Stimulated activated naive CD4-positive, alpha-beta T cell (primary cell): ENCODE results near the gene FTH1.

Experiments used
- DNase-seq, 6 experiments: peaks; one replicate each; lab custom pipeline; 2025; lab: John Stamatoyannopoulos, UW

The FTH1 gene

DNA sequence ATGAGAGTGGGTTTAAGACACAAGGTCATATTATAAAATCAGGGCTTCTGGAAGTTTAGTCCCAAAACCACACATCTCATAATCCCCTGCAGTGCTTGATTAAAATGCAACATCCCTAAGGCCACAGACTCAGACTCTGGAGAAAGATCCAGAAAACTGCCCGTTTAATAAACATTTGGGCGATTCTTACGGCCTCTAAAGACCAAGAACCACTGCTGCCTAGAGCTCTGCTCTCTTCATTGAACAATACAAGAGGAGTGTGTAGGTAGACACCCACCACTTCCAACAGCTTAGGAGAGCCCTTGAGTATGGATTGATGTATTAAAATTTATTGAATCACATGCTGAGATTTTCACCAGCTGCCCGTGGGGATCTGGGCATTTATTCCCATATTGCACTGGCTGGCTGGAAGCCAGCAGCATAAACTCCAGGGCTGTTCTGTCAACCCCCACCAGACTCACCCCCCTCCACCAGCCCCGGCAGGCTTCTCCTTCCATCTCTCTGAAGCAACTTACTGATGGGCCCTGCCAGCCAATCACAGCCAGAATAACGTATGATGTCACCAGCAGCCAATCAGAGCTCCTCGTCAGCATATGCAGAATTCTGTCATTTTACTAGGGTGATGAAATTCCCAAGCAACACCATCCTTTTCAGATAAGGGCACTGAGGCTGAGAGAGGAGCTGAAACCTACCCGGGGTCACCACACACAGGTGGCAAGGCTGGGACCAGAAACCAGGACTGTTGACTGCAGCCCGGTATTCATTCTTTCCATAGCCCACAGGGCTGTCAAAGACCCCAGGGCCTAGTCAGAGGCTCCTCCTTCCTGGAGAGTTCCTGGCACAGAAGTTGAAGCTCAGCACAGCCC is 18.0 kb downstream of the FTH1 start:
- DNase-seq, result no peak

GRCh38 chr11:61948505-61948904 is 18.9 kb downstream of the FTH1 start:
- DNase-seq, result no peak

GRCh38 chr11:61947486-61948210 is 19.8 kb downstream of the FTH1 start:
- peak; percentile 12 to 53 (median 40) for DNase-seq

- no peak for DNase-seq
These were observed 20.5 kb downstream of the FTH1 start for GRCh38 chr11:61946894-61947293.

GRCh38 chr11:61945191-61945590 is 22.2 kb downstream of the FTH1 start:
- DNase-seq, result no peak

- DNase-seq, result no peak
These were observed 27.0 kb downstream of the FTH1 start for GRCh38 chr11:61940466-61940865.

DNA sequence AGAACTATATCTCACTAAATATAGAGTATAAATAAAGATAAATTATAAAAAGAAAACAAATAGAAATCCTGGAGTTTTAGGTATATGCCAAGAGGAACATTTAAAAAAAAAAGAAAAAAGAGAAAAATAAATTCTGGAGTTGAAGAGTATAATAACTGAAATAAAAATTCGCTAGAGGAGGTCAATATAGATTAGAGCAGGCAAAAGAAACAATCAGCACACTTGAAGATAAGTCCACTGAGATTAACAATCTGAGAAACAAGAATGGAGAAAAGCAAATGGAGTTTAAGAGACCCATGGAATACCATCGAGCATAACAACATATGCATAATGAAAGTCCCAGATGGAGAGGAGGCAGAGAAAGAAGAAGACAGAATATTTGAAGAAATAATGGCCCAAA is 31.6 kb downstream of the FTH1 start:
- no peak for DNase-seq

- DNase-seq, result no peak
These were observed 36.5 kb downstream of the FTH1 start for GRCh38 chr11:61930933-61931332.

GRCh38 chr11:61928606-61929005 is 38.8 kb downstream of the FTH1 start:
- no peak for DNase-seq

DNA sequence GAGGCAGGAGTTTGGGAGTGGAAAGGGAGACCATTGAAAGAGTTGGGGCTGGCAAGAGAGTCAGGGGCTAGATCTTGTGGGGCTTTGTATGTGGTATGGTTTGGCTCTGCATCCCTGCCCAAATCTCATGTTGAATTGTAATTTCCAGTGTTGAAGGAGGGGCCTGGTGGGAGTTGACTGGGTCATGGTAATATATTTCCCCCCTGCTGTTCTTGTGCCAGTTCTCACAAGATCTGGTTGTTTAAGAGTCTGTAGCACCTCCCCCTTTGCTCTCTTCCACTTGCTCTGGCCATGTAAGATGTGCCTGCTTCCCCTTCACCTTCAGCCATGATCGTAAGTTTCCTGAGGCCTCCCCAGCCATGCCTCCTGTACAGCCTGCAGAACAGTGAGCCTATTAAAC is 39.9 kb downstream of the FTH1 start:
- no peak for DNase-seq

DNA sequence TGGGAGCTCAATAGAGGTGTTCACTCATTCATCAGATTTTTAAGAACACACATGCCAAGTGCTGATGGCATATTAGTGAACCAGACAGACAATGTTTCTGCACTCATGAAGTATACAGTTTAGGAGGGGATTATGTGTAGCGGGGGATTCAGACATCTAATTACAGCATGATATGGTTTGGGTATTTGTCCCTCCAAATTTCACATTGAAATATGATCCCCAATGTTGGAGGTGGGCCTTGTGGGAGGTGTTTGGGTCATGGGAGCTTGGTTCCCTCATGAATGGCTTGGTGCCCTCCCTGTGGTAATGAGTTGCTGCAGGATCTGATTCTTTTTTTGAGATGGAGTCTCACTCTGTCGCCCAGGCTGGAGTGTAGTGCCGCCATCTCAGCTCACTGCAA is 41.2 kb downstream of the FTH1 start:
- DNase-seq, result no peak

- DNase-seq, result no peak
These were observed 41.7 kb downstream of the FTH1 start for GRCh38 chr11:61925736-61926135.

GRCh38 chr11:61924064-61924455 is 43.4 kb downstream of the FTH1 start:
- no peak for DNase-seq

- DNase-seq, result no peak
These were observed 44.0 kb downstream of the FTH1 start for GRCh38 chr11:61923166-61924063.

- DNase-seq, result no peak
These were observed 44.9 kb downstream of the FTH1 start for GRCh38 chr11:61922539-61922938.

DNA sequence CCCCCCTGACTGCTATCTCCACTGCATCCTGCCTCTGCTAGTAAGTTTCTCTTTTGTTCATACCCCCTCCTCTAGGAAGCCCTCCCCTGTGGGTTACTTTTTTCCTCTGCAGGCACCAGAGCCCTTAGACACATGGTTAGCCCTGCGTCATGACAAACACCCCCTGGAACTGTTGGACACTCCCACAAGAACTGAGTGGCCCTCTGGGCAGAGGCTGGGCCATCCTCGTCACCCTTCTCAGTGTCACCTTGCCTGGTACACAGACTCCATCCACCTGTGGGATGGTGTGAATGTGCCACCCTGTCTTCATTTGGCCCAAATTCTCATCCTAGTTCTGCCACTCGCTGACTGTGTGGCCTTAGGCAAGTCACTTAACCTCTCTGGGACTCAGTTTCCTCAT is 46.0 kb downstream of the FTH1 start:
- DNase-seq, result no peak

GRCh38 chr11:61919705-61920631 is 47.5 kb downstream of the FTH1 start:
- no peak for DNase-seq

DNA sequence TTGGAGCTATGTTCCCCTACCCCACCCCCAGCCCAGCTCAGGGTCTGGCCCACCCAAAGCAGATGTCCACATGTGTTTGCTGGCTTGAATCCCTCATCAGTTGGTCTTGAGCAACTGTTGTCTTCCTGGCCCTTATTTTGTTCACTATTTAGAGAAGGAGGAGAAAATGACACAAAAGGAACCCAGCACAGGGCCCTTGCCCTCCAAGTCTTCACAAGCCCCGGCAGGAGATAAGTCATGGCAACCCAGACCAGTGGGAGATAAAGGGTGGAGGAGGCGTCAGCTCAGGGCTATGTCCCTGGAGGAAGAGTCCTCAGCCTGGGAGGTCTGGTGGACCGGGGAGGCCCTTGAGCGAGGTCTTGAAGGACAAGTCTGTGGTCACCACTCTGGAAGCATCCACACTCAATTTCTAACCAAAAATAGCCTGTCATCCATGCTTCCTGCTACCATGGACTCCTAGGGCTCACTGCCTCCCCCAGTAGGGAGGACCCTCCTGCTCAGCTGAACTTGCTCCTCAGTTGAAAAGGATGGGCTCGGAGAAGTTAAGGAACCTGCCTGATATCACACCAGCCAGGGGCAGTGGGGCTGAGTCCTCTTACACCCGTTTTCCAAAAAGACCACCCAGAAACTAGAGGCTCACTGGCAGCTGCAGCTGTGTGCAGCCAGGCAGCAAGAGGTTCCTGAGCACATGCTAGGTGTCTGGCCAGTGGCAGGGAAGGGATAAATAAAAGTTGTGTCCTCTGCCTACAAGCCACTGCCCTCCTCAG is 48.3 kb downstream of the FTH1 start:
- no peak for DNase-seq

- no peak for DNase-seq
These were observed 49.0 kb downstream of the FTH1 start for GRCh38 chr11:61918251-61918937.
